ENCODE measurements around the gene KLF13.

- no peak for TF ChIP-seq EZH2 (IDR thresholded peaks at IDR 0.05; ENCODE audit: low read depth, unreplicated experiment)
- TF ChIP-seq CTCF (conservative IDR thresholded peaks at IDR 0.05; ENCODE audit: low read depth in 2 of 2), result no peak
- no peak for TF ChIP-seq POLR2AphosphoS5 (IDR thresholded peaks at IDR 0.05; ENCODE audit: low read depth)
- TF ChIP-seq EZH2phosphoT487 (IDR thresholded peaks at IDR 0.05; ENCODE audit: unreplicated experiment), result no peak
- TF ChIP-seq JUNB (IDR thresholded peaks at IDR 0.05; ENCODE audit: unreplicated experiment), result no peak
- TF ChIP-seq CREB1 (CRISPR knock-in tag; IDR thresholded peaks at IDR 0.05; ENCODE audit: low read depth), result no peak
Measured at GRCh38 chr15:31294067-31294466, 32.6 kb upstream of the KLF13 start.
